Measurements from ENCODE around the gene KDM2B.
"Not testable (repeated sequence)": the region's sequence is repeated elsewhere in the genome, so short reads cannot be mapped to it uniquely, and the experiment has no call there.

Gene KDM2B

GRCh38 chr12:121508533-121508932, 72.3 kb downstream of the KDM2B start:
- in situ Hi-C loops (cut with HindIII; ENCODE audit: low sequenced_read_pairs), result no loop called here

GRCh38 chr12:121507984-121508383, 72.8 kb downstream of the KDM2B start:
- in situ Hi-C loops (cut with HindIII; ENCODE audit: low sequenced_read_pairs), result no loop called here

- in situ Hi-C loops (cut with HindIII; ENCODE audit: low sequenced_read_pairs), result no loop called here
Observed at GRCh38 chr12:121507245-121507644, 73.6 kb downstream of the KDM2B start.

GRCh38 chr12:121505513-121505912, 75.3 kb downstream of the KDM2B start:
- in situ Hi-C loops (cut with HindIII; ENCODE audit: low sequenced_read_pairs), result no loop called here

GRCh38 chr12:121504505-121504904, 76.3 kb downstream of the KDM2B start:
- in situ Hi-C loops (cut with HindIII; ENCODE audit: low sequenced_read_pairs), result no loop called here

- in situ Hi-C loops (cut with HindIII; ENCODE audit: low sequenced_read_pairs), result no loop called here
Observed at GRCh38 chr12:121503395-121503794, 77.4 kb downstream of the KDM2B start.

GRCh38 chr12:121501946-121502345, 78.9 kb downstream of the KDM2B start:
- in situ Hi-C loops (cut with HindIII; ENCODE audit: low sequenced_read_pairs), result no loop called here

- in situ Hi-C loops (cut with HindIII; ENCODE audit: low sequenced_read_pairs), result loop anchor here (5.0 kb wide), 2 partner anchors 32 to 77 kb away; no protein-coding TSS in a partner anchor
Observed at GRCh38 chr12:121499929-121500793, 80.7 kb downstream of the KDM2B start.

- in situ Hi-C loops (cut with HindIII; ENCODE audit: low sequenced_read_pairs), result loop anchor here (5.0 kb wide), 2 partner anchors 37 to 82 kb away; no protein-coding TSS in a partner anchor
Observed at GRCh38 chr12:121495746-121496145, 85.1 kb downstream of the KDM2B start.

GRCh38 chr12:121494093-121494787, 86.6 kb downstream of the KDM2B start:
- in situ Hi-C loops (cut with HindIII; ENCODE audit: low sequenced_read_pairs), result no loop called here

GRCh38 chr12:121490401-121491281, 90.2 kb downstream of the KDM2B start:
- in situ Hi-C loops (cut with HindIII; ENCODE audit: low sequenced_read_pairs), result no loop called here

GRCh38 chr12:121489874-121490273, 90.9 kb downstream of the KDM2B start:
- in situ Hi-C loops (cut with HindIII; ENCODE audit: low sequenced_read_pairs), result no loop called here

- in situ Hi-C loops (cut with HindIII; ENCODE audit: low sequenced_read_pairs), result no loop called here
Observed at GRCh38 chr12:121484967-121485366, 95.9 kb downstream of the KDM2B start.

GRCh38 chr12:121484564-121484963, 96.3 kb downstream of the KDM2B start:
- in situ Hi-C loops (cut with HindIII; ENCODE audit: low sequenced_read_pairs), result not testable (repeated sequence)

GRCh38 chr12:121483949-121484348, 96.9 kb downstream of the KDM2B start:
- in situ Hi-C loops (cut with HindIII; ENCODE audit: low sequenced_read_pairs), result no loop called here

GRCh38 chr12:121476477-121476876, 104.3 kb downstream of the KDM2B start:
- in situ Hi-C loops (cut with HindIII; ENCODE audit: low sequenced_read_pairs), result no loop called here

- in situ Hi-C loops (cut with HindIII; ENCODE audit: low sequenced_read_pairs), result no loop called here
Observed at GRCh38 chr12:121475279-121475678, 105.5 kb downstream of the KDM2B start.

GRCh38 chr12:121472150-121472905, 108.5 kb downstream of the KDM2B start:
- in situ Hi-C loops (cut with HindIII; ENCODE audit: low sequenced_read_pairs), result no loop called here

- in situ Hi-C loops (cut with HindIII; ENCODE audit: low sequenced_read_pairs), result no loop called here
Observed at GRCh38 chr12:121470751-121471150, 110.1 kb downstream of the KDM2B start.

- in situ Hi-C loops (cut with HindIII; ENCODE audit: low sequenced_read_pairs), result no loop called here
Observed at GRCh38 chr12:121468499-121468801, 112.4 kb downstream of the KDM2B start.

Data from endothelial cell of hepatic sinusoid (primary cell).